Measurements from ENCODE around the gene C4B. TPM values are rescaled to one million over a fixed set of nuclear protein-coding genes. Genes with fewer than 3 reads are reported as not detected.

The C4B gene
- total and polyA plus RNA-seq, 2 experiments from 2014 or later = 68.9 to 80.0 TPM

DNA sequence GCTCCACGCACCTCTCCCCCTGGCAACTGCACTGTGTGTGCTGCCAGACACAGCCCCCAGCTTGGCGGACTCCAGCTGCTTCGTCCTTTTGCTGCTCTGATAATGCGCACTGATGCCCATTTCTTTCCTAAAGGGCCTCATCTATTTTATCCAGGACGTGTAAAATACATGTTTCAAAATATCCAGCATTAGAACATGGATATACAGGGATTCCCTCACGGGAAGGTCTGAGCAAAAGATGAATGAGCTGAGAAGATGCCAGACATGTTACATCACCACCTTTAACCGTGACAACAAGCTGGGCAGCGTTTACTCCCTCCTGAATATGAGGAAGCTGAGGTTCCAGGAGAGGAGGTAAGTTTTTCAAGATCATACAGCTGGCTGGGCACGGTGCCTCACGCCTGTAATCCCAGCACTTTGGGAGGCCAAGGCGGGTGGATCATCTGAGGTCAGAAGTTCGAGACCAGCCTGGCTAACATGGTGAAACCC lies 61.8 kb downstream of the C4B start:
- H3K4me3 ChIP-seq = no peak overlapping the region
- no peaks in the 10 kb centered on the region for H3K9me2 ChIP-seq (replicated peaks; ENCODE audit: insufficient read depth)
- H3K4me1 ChIP-seq (ENCODE audit: insufficient read depth) = peaks cover 8% of the 10 kb centered on the region
- DNase-seq (ENCODE audit: low spot score) = peak; percentile 73
- H2AFZ ChIP-seq = no peak overlapping the region
- no peaks in the 10 kb centered on the region for H3K36me3 ChIP-seq (replicated peaks; ENCODE audit: insufficient read depth, low read depth)
- 62% methylated on average over 12 of the region's 12 CpGs for WGBS (ENCODE audit: low lambda C conversion rate, missing lambda C conversion rate)
- H3K4me2 ChIP-seq = no peak overlapping the region
- peak overlapping the region; percentile 38 for H3K27ac ChIP-seq
- H3K79me2 ChIP-seq = no peaks in the 10 kb centered on the region
- H4K20me1 ChIP-seq (ENCODE audit: insufficient read depth, poor library complexity, severe bottlenecking) = no peaks in the 10 kb centered on the region
- no peaks in the 10 kb centered on the region for H3K9me3 ChIP-seq (ENCODE audit: low read depth)
- H3K27me3 ChIP-seq = no peaks in the 10 kb centered on the region
- TF ChIP-seq EZH2 (IDR thresholded peaks at IDR 0.05; ENCODE audit: borderline replicate concordance) = no peak
- TF ChIP-seq EZH2phosphoT487 (IDR thresholded peaks at IDR 0.05; ENCODE audit: low read depth, severe bottlenecking, unreplicated experiment) = no peak
- no peak for TF ChIP-seq CTCF (IDR thresholded peaks at IDR 0.05; ENCODE audit: poor library complexity)

- Histone ChIP-seq H3K27me3 (no peaks in the 10 kb centered on the region), H3K27ac (no peak overlapping the region), H3K4me2 (no peak overlapping the region), H3K36me3 (replicated peaks; ENCODE audit: insufficient read depth, low read depth) (no peaks in the 10 kb centered on the region), H2AFZ (no peak overlapping the region), H3K4me3 (no peak overlapping the region), H3K9me2 (replicated peaks; ENCODE audit: insufficient read depth) (no peaks in the 10 kb centered on the region), H3K4me1 (ENCODE audit: insufficient read depth) (peaks cover 8% of the 10 kb centered on the region), H4K20me1 (ENCODE audit: insufficient read depth, poor library complexity, severe bottlenecking) (no peaks in the 10 kb centered on the region), H3K9me3 (ENCODE audit: low read depth) (no peaks in the 10 kb centered on the region), H3K79me2 (no peaks in the 10 kb centered on the region)
- TF ChIP-seq EZH2phosphoT487 (IDR thresholded peaks at IDR 0.05; ENCODE audit: low read depth, severe bottlenecking, unreplicated experiment) = no peak
- TF ChIP-seq EZH2 (IDR thresholded peaks at IDR 0.05; ENCODE audit: borderline replicate concordance) = no peak
- TF ChIP-seq CTCF (IDR thresholded peaks at IDR 0.05; ENCODE audit: poor library complexity) = no peak
- DNase-seq (ENCODE audit: low spot score) = no peak
- 86% methylated on average over 7 of the region's 7 CpGs for WGBS (ENCODE audit: low lambda C conversion rate, missing lambda C conversion rate)
Measured at GRCh38 chr6:32079566-32080290, 65.1 kb downstream of the C4B start.

DNA sequence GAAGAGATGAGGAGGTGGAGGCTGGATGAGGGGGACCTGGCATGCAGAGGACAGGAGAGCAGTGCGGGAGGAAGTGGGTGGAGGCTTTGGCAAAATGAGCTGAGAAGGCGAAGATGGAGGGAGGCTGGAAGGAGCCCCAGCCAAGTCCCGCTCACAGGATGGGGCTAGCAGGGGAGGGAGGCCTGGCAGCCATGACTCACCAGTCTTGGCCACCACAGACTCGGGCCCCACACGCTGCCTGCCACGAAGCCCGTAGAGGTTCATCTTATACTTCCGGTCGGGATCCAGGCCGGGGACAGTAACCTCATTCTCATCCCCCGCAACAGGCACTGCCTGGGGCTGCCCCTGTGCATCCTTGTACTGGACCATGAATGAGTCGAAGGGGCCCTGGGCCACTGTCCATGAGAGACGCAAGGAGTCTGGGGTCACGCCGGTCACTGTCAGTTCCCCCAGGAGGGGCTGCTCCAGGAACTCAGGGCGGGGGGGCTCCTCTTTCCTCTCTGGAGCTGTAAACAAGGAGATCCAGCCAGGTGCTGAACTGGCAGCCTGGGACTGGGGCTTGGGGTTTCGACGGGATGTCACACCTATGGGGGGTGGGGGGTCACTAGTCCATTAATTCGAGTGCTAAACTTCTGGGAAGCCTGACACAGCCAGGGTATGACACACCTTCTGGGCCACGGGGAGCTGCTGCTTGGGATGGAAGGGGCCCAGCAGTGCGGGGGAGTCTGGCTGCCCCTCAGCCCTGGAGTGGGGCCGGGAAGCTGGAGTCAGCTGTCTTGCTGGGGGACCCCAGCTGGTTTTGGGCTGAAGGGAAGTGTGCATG lies 66.8 kb downstream of the C4B start:
- Histone ChIP-seq H3K27me3 (no peaks in the 10 kb centered on the region), H3K36me3 (replicated peaks; ENCODE audit: insufficient read depth, low read depth) (no peaks in the 10 kb centered on the region), H3K9me3 (ENCODE audit: low read depth) (no peaks in the 10 kb centered on the region), H3K27ac (no peak overlapping the region), H3K4me2 (no peak overlapping the region), H3K4me1 (ENCODE audit: insufficient read depth) (peaks cover 11% of the 10 kb centered on the region), H3K9me2 (replicated peaks; ENCODE audit: insufficient read depth) (no peaks in the 10 kb centered on the region), H3K4me3 (no peak overlapping the region), H3K79me2 (no peaks in the 10 kb centered on the region), H4K20me1 (ENCODE audit: insufficient read depth, poor library complexity, severe bottlenecking) (no peaks in the 10 kb centered on the region), H2AFZ (no peak overlapping the region)
- WGBS (ENCODE audit: low lambda C conversion rate, missing lambda C conversion rate) = 89% methylated on average over 19 of the region's 22 CpGs
- TF ChIP-seq CTCF (IDR thresholded peaks at IDR 0.05; ENCODE audit: poor library complexity) (no peak), EZH2 (IDR thresholded peaks at IDR 0.05; ENCODE audit: borderline replicate concordance) (no peak), EZH2phosphoT487 (IDR thresholded peaks at IDR 0.05; ENCODE audit: low read depth, severe bottlenecking, unreplicated experiment) (no peak)
- DNase-seq (ENCODE audit: low spot score) = no peak
